HL-60/S4 treated with retinoic acid at 250 ng/mL for 4 days and 3 days (cell line): Measurements from ENCODE around the gene SLFN14.

Source experiments
- in situ Hi-C: fragments of 300-500 bp; cut with MboI; formaldehyde crosslinking; loops from 2 replicates; pipeline ENCODE4 v1.7.0; 2022; ENCODE audit warnings: low sequenced_read_pairs

Gene SLFN14

DNA sequence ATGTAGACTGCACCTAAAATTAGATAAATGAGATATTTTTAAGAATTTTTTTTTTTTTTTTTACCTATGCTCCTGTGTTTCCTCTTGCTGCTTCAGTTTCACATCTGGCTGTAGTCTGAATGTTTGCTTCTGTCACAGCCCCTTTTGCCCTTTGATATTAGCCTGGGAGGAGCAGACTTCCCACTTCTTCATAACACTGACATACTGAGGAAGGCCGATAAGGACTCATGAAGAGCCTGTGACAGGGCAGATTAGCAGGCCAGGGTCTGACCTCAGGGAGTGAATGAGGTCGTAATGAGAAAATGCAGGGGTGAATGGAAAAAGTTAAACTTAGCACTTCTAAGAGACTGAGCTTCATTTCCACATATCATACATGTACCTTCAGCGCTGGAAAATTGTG, at the start of gene SLFN14:
Gene SLFN14 (minus strand): TSS at position 117 of the 400 bp plus-strand sequence. CDS start 2,757 bp downstream, outside the sequence.
- in situ Hi-C loops = no loop called here

- in situ Hi-C loops = loop anchor here (25.0 kb wide), 1 partner anchor 127 kb away; the partner anchor contains the start of gene RASL10B
These were observed 49.2 kb upstream of the SLFN14 start for GRCh38 chr17:35609831-35610230.

- in situ Hi-C loops = loop anchor here (25.0 kb wide), 1 partner anchor 130 kb away; the partner anchor contains the start of gene RASL10B
These were observed 46.7 kb upstream of the SLFN14 start for GRCh38 chr17:35607239-35607847.

DNA sequence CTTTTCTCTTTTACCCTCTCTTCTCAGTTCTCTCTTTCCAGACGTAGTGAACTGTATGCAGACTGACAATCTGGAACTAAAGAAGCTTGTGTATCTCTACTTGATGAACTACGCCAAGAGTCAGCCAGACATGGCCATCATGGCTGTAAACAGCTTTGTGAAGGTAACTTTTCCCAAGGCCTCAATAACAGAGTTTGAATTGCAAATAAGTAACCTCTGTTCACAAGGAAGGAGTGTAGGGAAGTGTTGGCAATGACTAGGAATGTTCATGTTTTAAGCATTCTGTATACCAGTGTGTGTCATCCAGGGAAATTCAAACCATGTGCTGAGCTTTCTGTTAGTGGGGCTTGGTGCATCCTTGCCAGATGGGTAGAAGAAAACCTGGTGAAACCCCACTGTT, 45.1 kb upstream of the SLFN14 start:
- in situ Hi-C loops = loop anchor here (25.0 kb wide), 1 partner anchor 132 kb away; the partner anchor contains the start of gene RASL10B

GRCh38 chr17:35603674-35604073, 43.1 kb upstream of the SLFN14 start:
- in situ Hi-C loops = loop anchor here (25.0 kb wide), 1 partner anchor 134 kb away; the partner anchor contains the start of gene RASL10B

DNA sequence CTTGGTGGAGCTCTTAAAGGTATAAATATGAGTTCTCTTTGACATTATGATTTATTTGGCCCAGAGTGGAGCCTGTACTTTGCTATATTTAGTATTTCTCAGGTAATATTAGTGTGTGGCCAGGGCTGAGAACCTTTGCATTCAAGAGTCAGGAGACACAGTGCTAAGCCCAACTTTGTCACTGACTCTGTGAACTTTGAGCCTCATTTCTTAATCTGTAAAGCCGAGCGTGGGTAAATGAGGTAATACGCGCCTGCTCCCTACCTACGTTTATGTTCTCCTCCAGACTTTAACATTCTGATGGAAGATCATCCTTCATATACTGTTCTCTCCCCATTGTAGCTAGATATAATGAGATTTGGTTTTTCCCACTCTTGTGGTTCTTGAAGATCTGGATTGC, 37.0 kb upstream of the SLFN14 start:
- in situ Hi-C loops = no loop called here

- in situ Hi-C loops = no loop called here
These were observed 36.1 kb upstream of the SLFN14 start for GRCh38 chr17:35596530-35597233.

GRCh38 chr17:35596072-35596471, 35.5 kb upstream of the SLFN14 start:
- in situ Hi-C loops = no loop called here

DNA sequence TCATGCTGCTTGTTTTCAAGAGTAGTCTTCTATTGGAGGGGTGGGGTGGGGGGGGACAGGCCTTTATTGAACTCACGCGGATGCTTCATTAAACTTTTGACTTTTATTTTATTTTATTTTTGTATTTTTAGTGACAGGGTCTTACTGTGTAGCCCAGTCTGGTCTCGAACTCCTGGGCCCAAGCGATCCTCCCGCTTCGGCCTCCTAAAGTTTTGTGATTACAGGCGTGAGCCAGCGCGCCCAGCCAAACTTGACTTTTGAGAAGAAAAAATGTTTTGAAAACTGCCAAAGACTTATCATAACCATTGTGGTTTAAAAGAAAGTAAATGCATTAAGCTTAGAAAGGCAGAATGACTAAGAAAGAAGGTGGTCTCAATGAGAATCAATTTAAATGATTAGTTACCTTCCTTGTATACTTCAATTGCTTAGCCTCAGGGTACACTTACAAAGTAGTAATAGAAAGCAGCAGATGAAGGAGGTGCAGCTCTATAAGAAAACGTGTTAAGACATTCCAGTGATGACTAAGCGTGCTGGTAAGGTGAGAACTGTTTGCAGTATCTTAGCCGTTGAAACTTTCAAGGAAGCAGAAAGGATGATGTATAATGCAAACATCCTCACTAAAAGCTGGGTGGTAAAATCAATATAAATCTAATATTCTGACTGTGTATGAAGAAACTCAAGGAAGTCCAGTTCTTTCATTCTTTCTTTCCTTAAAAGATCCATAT, 27.7 kb upstream of the SLFN14 start:
- in situ Hi-C loops = no loop called here

GRCh38 chr17:35587074-35587961, 26.7 kb upstream of the SLFN14 start, which contains the start of gene AP2B1:
Gene AP2B1, plus strand, starts transcription at chr17:35587322. Its CDS starts 6,709 bp downstream, at chr17:35594031.
- in situ Hi-C loops = no loop called here

DNA sequence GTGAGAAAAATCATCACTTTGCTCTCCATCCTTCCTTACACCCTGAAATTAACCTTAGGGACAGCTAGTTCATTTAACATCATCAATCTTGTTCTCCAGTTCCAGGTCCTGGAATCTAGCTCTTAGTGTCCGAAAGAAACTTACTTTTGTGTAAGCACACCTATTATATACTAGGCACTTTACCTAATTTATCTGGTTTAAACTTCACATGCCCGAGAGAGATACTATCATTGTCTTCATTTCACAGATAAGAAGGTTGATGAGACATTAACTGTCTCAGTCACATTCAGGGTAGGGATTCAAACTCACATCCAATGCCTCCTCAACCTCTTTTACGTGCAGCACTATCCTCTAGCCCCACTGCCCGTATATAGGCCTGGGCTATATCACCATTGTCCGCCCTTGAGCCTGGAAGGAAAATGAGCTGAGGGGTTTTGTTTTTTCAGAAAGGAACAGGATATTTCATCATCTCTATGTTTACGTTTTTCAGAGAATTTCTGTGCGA, 26.0 kb upstream of the SLFN14 start:
- in situ Hi-C loops = no loop called here

DNA sequence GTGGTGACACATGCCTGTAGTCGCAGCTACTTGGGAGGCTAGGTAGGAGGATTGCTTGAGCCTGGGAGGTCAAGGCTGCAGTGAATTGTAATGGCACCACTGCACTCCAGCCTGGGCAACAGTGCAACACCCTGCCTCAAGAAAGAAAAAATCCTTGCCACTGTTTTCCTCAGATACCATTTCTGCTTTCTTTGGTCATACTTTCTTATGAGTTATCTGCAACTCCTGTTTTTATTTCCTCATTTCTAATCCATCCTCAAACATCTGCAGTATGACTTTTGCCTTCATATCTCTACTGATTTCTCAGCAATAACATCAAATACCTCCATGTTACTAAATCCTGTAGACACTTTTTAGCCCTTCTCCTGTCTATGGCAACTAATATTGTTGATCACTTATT, 23.4 kb upstream of the SLFN14 start:
- in situ Hi-C loops = no loop called here

DNA sequence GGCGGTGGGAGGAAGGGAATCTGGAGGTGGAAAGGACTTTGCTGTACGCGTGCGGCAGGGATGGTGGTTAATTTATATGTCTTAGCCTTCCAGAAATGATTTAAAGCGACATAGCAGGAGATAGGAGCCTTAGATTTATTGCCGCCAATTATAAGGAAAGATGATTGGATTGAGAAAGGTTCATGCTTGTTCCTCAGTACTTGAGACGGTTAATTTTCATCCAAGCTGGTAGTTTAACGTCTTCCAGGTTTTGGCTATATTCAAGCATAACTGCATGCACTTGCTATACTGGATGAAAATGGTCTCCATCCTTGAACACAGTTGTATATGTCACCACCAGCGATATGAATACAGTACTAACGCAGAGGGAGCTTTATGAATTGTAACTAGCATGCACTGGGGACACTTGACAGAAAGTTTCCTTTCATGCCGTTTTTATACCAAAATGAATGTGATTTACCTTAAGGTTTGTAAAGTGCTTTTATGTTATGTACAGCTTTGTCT, 18.4 kb upstream of the SLFN14 start:
- in situ Hi-C loops = no loop called here

DNA sequence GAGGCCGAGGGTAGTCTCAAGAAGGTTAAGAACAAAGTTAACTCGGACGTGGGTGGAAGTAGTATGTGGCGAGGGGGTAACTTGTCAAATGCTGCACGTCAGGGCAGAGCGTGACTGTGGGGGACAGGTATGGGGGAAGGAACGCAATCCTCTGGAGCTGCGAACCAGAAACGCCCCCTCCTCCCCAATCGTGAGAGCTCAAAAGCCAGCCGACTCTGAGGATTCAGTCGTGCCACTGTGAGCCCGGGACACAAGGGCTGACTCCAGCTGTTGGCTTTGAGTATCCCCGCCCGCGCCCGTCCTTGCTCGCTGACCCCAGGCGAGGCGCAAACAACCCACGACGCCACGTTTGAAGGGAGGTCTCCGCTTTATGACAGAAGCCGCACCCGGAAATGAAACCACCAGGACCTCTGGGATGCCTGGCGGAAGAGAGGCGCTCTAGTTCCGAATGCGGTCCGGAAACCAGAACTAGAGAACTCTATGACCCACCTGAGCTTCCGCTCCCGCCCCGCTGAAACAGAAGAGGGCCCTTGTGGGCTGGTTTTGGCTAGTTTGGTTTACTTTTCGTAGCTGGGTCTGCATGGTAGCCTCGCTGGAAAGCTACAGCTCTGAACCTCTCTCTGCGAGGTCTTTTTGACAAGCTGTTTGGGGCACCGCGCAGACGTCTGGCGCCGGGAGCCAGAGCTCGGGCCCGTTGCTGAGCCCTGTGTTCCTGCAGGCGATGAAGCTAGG, 17.7 kb upstream of the SLFN14 start, which contains the start of gene PEX12:
Gene PEX12 (minus strand): TSS at position 375 of the 732 bp plus-strand sequence. CDS start 550 bp downstream, outside the sequence.
- in situ Hi-C loops = no loop called here

GRCh38 chr17:35577830-35578196, 17.2 kb upstream of the SLFN14 start:
- in situ Hi-C loops = no loop called here

- in situ Hi-C loops = no loop called here
These were observed 15.1 kb upstream of the SLFN14 start for GRCh38 chr17:35575759-35576158.

DNA sequence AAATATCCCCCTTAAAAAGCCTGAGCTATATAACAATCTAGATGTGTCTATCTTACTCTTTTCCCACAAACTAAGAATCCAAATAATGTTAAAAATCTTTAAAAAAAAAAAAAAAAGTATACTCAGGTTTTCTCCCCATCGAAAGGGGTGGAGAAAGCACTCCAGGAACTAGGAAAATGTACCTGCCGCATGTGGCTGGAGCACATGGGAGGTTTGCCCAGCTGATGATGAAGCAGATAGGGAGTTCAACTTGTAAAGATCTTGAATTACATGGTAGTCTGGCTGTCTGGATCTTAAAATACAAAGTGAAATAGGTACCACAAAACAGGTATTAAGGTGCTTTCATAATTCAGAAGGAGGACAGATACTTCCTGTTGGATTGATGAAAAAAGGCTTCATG, 8.8 kb upstream of the SLFN14 start:
- in situ Hi-C loops = no loop called here

DNA sequence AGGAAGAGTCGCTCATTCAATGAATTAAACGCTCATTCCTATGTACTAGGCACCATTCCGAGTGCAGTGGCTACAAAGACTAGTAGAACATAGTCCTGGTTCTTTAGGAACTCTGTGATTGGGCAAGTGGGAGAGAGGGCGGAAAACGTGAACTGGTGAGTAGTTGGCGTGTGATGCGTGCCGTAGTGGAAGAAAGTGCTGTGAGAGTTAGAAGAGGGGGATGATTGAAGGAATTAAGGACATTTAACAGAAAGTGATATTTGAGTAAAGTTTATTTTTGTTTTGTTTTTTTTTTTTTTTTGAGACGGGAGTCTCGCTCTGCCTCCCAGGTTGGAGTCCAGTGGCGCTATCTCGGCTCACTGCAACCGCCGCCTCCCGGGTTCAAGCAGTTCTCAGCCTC, 7.9 kb upstream of the SLFN14 start:
- in situ Hi-C loops = no loop called here

- in situ Hi-C loops = no loop called here
These were observed 6.3 kb upstream of the SLFN14 start for GRCh38 chr17:35566968-35567367.
